ENCODE measurements around the gene TMEM45A. TPM values are rescaled to one million over a fixed set of nuclear protein-coding genes. Genes with fewer than 3 reads are reported as not detected.

The TMEM45A gene
- total and polyA plus RNA-seq, 2 donors (not counting 3 experiments of a cell fraction or from before 2014, with no cell fraction given) = 5.6 to 8.6 TPM

DNA sequence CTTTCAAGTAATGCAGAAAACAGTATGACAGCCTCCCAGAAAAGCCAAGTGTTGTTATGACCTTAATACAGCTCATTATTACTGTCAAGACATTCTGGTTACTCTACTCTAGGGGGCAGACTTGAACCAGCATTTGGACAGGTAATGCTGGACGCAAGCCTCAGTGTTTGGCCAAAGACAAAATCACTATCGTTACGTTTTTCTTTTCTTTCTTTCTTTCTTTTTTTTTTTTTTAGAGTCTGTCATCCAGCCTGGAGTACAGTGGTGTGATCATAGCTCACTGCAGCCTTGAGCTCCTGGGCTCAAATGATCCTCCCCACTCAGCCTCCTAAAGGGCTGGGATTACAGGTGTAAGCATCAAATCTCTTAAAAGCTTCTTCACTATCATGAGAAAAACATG lies 29.4 kb upstream of the TMEM45A start:
- intact Hi-C loops (cut with micrococcal nuclease) = loop anchor here (1.0 to 10.0 kb wide), 8 partner anchors 127 to 1172 kb away; no protein-coding TSS in a partner anchor
- no peak overlapping the region for H3K4me2 ChIP-seq (ENCODE audit: insufficient read depth, low read length)

DNA sequence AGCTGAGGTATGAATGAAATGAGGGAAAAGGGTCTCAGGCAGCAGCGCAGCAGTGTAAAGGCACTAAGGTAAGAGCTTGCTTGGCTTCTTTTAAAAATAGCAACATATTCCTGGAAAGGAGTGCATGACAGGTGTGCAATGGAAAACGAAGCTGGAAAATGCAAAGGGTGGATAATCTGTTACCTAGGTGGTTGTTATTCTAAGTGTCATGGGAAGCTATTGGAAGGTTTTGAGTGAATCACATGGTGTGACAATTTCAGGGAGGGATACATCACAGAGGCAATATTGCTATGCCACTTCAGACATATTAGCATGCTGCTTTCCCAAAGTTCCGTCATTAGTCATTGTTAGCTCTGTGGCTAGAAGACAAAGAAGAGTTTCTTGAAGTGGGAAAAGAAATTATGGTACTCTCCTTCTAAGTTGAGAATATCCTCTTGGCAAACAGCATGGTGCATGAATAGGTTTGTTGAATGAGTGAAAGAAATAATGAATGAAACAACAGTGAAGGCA lies 28.7 kb upstream of the TMEM45A start:
- no peaks in the 10 kb centered on the region for H3K9me1 ChIP-seq (replicated peaks; ENCODE audit: control insufficient read depth, extremely low read depth, insufficient read depth, low read length)
- peaks cover 3 to 5% of the 10 kb centered on the region in 2 experiments for H3K27me3 ChIP-seq (ENCODE audit: control insufficient read depth in 2 of 2, insufficient read depth in 2 of 2, low read length in 2 of 2)
- H3K27ac ChIP-seq (ENCODE audit: insufficient read depth, low read depth, low read length) = no peak overlapping the region
- no peaks in the 10 kb centered on the region for H4K20me1 ChIP-seq (replicated peaks; ENCODE audit: control insufficient read depth, extremely low read depth, insufficient read depth, low read length)
- no peaks in the 10 kb centered on the region for H3K79me2 ChIP-seq (ENCODE audit: control insufficient read depth, insufficient read depth, low read length)
- H3K4me1 ChIP-seq (ENCODE audit: control insufficient read depth, extremely low read depth, insufficient read depth, low read length) = no peaks in the 10 kb centered on the region
- dilution Hi-C loops (cut with MboI; ENCODE audit: extremely low pct_ligation_motif_present, low sequenced_read_pairs) = no loop called here
- H3K9me3 ChIP-seq (replicated peaks; ENCODE audit: control insufficient read depth, insufficient read depth, low read length) = no peaks in the 10 kb centered on the region
- no peak overlapping the region for H3K9ac ChIP-seq (replicated peaks; ENCODE audit: extremely low read depth, insufficient read depth, low read length)
- no peak overlapping the region for H3K4me2 ChIP-seq (ENCODE audit: insufficient read depth, low read length)
- no peak for FAIRE-seq
- CTCF ChIA-PET = interaction anchor here (0.7 to 4.1 kb wide), 34 partner anchors 7 to 1110 kb away, joined by 3 to 292 read pairs (median 10); partner anchors contain the start of gene TMEM45A
- intact Hi-C loops (cut with micrococcal nuclease) = loop anchor here (1.0 to 10.0 kb wide), 8 partner anchors 127 to 1171 kb away; no protein-coding TSS in a partner anchor
- H3K4me3 ChIP-seq (replicated peaks in 1 of 3; ENCODE audit: insufficient read depth in 1 of 3, low read depth in 1 of 3, low read length in 3 of 3) = no peak overlapping the region
- no peak for TF ChIP-seq GATA2 (IDR thresholded peaks at IDR 0.05; ENCODE audit: insufficient read depth, insufficient read length, low read depth, low read length)
- TF ChIP-seq, protein P1, sequence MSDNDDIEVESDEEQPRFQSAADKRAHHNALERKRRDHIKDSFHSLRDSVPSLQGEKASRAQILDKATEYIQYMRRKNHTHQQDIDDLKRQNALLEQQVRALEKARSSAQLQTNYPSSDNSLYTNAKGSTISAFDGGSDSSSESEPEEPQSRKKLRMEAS (IDR thresholded peaks at IDR 0.05; ENCODE audit: insufficient read depth, insufficient read length) = no peak
- TF ChIP-seq MYC (IDR thresholded peaks at IDR 0.05; ENCODE audit: low read depth, low read length) = no peak
- DNase-seq (ENCODE audit: low read depth, low spot score) = no peak
- no TSS peak for BruUV-seq (replicated peaks)
- H2AFZ ChIP-seq (ENCODE audit: low read depth, low read length) = no peak overlapping the region
- POLR2A ChIA-PET = no interaction called here
- no peaks in the 10 kb centered on the region for H3K36me3 ChIP-seq (ENCODE audit: control insufficient read depth in 2 of 2, extremely low read depth in 1 of 2, insufficient read depth in 2 of 2, low read length in 2 of 2)

More for the DNA sequence above, 29.4 kb upstream of the TMEM45A start:
- peak; percentile 93 for FAIRE-seq
- TF ChIP-seq, protein P2, sequence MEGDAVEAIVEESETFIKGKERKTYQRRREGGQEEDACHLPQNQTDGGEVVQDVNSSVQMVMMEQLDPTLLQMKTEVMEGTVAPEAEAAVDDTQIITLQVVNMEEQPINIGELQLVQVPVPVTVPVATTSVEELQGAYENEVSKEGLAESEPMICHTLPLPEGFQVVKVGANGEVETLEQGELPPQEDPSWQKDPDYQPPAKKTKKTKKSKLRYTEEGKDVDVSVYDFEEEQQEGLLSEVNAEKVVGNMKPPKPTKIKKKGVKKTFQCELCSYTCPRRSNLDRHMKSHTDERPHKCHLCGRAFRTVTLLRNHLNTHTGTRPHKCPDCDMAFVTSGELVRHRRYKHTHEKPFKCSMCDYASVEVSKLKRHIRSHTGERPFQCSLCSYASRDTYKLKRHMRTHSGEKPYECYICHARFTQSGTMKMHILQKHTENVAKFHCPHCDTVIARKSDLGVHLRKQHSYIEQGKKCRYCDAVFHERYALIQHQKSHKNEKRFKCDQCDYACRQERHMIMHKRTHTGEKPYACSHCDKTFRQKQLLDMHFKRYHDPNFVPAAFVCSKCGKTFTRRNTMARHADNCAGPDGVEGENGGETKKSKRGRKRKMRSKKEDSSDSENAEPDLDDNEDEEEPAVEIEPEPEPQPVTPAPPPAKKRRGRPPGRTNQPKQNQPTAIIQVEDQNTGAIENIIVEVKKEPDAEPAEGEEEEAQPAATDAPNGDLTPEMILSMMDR (IDR thresholded peaks at IDR 0.05; ENCODE audit: extremely low read depth in 1 of 2, insufficient read depth in 1 of 2, low read depth in 1 of 2, low read length in 2 of 2) = peak; percentile 55 to 68
- TF ChIP-seq MYC (IDR thresholded peaks at IDR 0.05; ENCODE audit: low read depth, low read length) = no peak
- TF ChIP-seq POLR2AphosphoS5 (IDR thresholded peaks at IDR 0.05; ENCODE audit: insufficient read depth, low read depth, low read length) = no peak
- peak; percentile 52 for DNase-seq (ENCODE audit: low read depth, low spot score)
- Histone ChIP-seq H3K27ac (ENCODE audit: insufficient read depth, low read depth, low read length) (no peak overlapping the region), H2AFZ (ENCODE audit: low read depth, low read length) (peak overlapping the region; percentile 21), H3K4me1 (ENCODE audit: control insufficient read depth, extremely low read depth, insufficient read depth, low read length) (no peaks in the 10 kb centered on the region), H3K27me3 (ENCODE audit: control insufficient read depth in 2 of 2, insufficient read depth in 2 of 2, low read length in 2 of 2) (peaks cover 3 to 5% of the 10 kb centered on the region in 2 experiments), H3K79me2 (ENCODE audit: control insufficient read depth, insufficient read depth, low read length) (no peaks in the 10 kb centered on the region), H3K9ac (replicated peaks; ENCODE audit: extremely low read depth, insufficient read depth, low read length) (no peak overlapping the region), H3K36me3 (ENCODE audit: control insufficient read depth in 2 of 2, extremely low read depth in 1 of 2, insufficient read depth in 2 of 2, low read length in 2 of 2) (no peaks in the 10 kb centered on the region), H3K9me3 (replicated peaks; ENCODE audit: control insufficient read depth, insufficient read depth, low read length) (no peaks in the 10 kb centered on the region), H4K20me1 (replicated peaks; ENCODE audit: control insufficient read depth, extremely low read depth, insufficient read depth, low read length) (no peaks in the 10 kb centered on the region), H3K4me3 (replicated peaks in 1 of 3; ENCODE audit: insufficient read depth in 1 of 3, low read depth in 1 of 3, low read length in 3 of 3) (no peak overlapping the region), H3K9me1 (replicated peaks; ENCODE audit: control insufficient read depth, extremely low read depth, insufficient read depth, low read length) (no peaks in the 10 kb centered on the region)
- dilution Hi-C loops (cut with MboI; ENCODE audit: extremely low pct_ligation_motif_present, low sequenced_read_pairs) = no loop called here
- ChIA-PET CTCF (interaction anchor here (0.5 to 4.1 kb wide), 112 partner anchors 8 to 1207 kb away, joined by 3 to 292 read pairs (median 4); partner anchors contain the start of genes LNP1, TBC1D23, TMEM45A and TOMM70), POLR2A (no interaction called here)
- BruUV-seq (replicated peaks) = no TSS peak
